ENCODE measurements around the gene ADCY1. TPM values are rescaled to one million over a fixed set of nuclear protein-coding genes. Genes with fewer than 3 reads are reported as not detected.

The ADCY1 gene
- total RNA-seq, 4 donors from 2014 or later: 0.15 to 0.72 (median 0.26) TPM

GRCh38 chr7:45598886-45599520 lies 24.8 kb downstream of the ADCY1 start:
- Histone ChIP-seq H3K9me3 (no peaks in the 10 kb centered on the region), H3K36me3 (no peaks in the 10 kb centered on the region), H3K27ac (no peak overlapping the region), H3K4me1 (no peaks in the 10 kb centered on the region), H3K27me3 (no peaks in the 10 kb centered on the region), H3K4me3 (no peak overlapping the region)
- DNase-seq (ENCODE audit: low spot score in 2 of 2): peak in 1 of 2 donors; percentile 50
- TF ChIP-seq POLR2A (IDR thresholded peaks at IDR 0.05) (no peak), POLR2AphosphoS5 (IDR thresholded peaks at IDR 0.05) (no peak), EP300 (IDR thresholded peaks at IDR 0.05) (no peak), CTCF (IDR thresholded peaks at IDR 0.05) (no peak)
- 76% methylated on average over 14 of the region's 14 CpGs for WGBS

- H3K36me3 ChIP-seq: no peaks in the 10 kb centered on the region
- no peaks in the 10 kb centered on the region for H3K4me1 ChIP-seq
- DNase-seq (ENCODE audit: low spot score in 2 of 2): peak in 1 of 2 donors; percentile 20
- TF ChIP-seq CTCF (IDR thresholded peaks at IDR 0.05) (no peak), EP300 (IDR thresholded peaks at IDR 0.05) (no peak), POLR2A (IDR thresholded peaks at IDR 0.05) (no peak), POLR2AphosphoS5 (IDR thresholded peaks at IDR 0.05) (no peak)
- H3K4me3 ChIP-seq: no peak overlapping the region
- no peak overlapping the region for H3K27ac ChIP-seq
- no peaks in the 10 kb centered on the region for H3K9me3 ChIP-seq
- H3K27me3 ChIP-seq: no peaks in the 10 kb centered on the region
- 89% methylated on average over 8 of the region's 10 CpGs for WGBS
These were observed 25.9 kb downstream of the ADCY1 start for GRCh38 chr7:45599851-45600706.

GRCh38 chr7:45601094-45601493 lies 26.9 kb downstream of the ADCY1 start:
- Histone ChIP-seq H3K4me3 (no peak overlapping the region), H3K27me3 (no peaks in the 10 kb centered on the region), H3K4me1 (no peaks in the 10 kb centered on the region), H3K36me3 (no peaks in the 10 kb centered on the region), H3K9me3 (no peaks in the 10 kb centered on the region), H3K27ac (no peak overlapping the region)
- peak in 1 of 2 donors; percentile 10 for DNase-seq (ENCODE audit: low spot score in 2 of 2)
- no peak for TF ChIP-seq POLR2AphosphoS5 (IDR thresholded peaks at IDR 0.05)
- WGBS: 82% methylated on average over 3 of the region's 4 CpGs

- 89% methylated on average over 6 of the region's 6 CpGs for WGBS
- H3K36me3 ChIP-seq: no peaks in the 10 kb centered on the region
- no peak overlapping the region for H3K4me3 ChIP-seq
- no peak for TF ChIP-seq CTCF (IDR thresholded peaks at IDR 0.05)
- TF ChIP-seq POLR2AphosphoS5 (IDR thresholded peaks at IDR 0.05): no peak
- no peak for TF ChIP-seq POLR2A (IDR thresholded peaks at IDR 0.05)
- TF ChIP-seq EP300 (IDR thresholded peaks at IDR 0.05): no peak
- no peaks in the 10 kb centered on the region for H3K27me3 ChIP-seq
- H3K4me1 ChIP-seq: no peaks in the 10 kb centered on the region
- H3K9me3 ChIP-seq: no peaks in the 10 kb centered on the region
- H3K27ac ChIP-seq: no peak overlapping the region
- peak in 1 of 2 donors; percentile 46 for DNase-seq (ENCODE audit: low spot score in 2 of 2)
These were observed 27.8 kb downstream of the ADCY1 start for GRCh38 chr7:45601816-45602540.

GRCh38 chr7:45606050-45606449 lies 31.9 kb downstream of the ADCY1 start:
- no peaks in the 10 kb centered on the region for H3K27me3 ChIP-seq
- 100% methylated on average over 1 of the region's 1 CpG for WGBS
- H3K9me3 ChIP-seq: peaks cover 6% of the 10 kb centered on the region
- no peaks in the 10 kb centered on the region for H3K4me1 ChIP-seq
- H3K4me3 ChIP-seq: no peak overlapping the region
- no peak overlapping the region for H3K27ac ChIP-seq
- no peak for DNase-seq (ENCODE audit: low spot score in 2 of 2)
- no peaks in the 10 kb centered on the region for H3K36me3 ChIP-seq
- TF ChIP-seq POLR2AphosphoS5 (IDR thresholded peaks at IDR 0.05) (no peak), POLR2A (IDR thresholded peaks at IDR 0.05) (no peak), CTCF (IDR thresholded peaks at IDR 0.05) (no peak), EP300 (IDR thresholded peaks at IDR 0.05) (no peak)

All from suprapubic skin (tissue), 4 donors.